Prostate gland (tissue), 2 donors: Measurements from ENCODE around the gene AQP5. TPM values are rescaled to one million over a fixed set of nuclear protein-coding genes. Genes with fewer than 3 reads are reported as not detected.

Source experiments
- DNase-seq: peaks from one replicate; pipeline ENCODE4 v3.0.0-alpha.2; 2019; ENCODE audit warnings: low spot score
- H3K27ac ChIP-seq, 2 donors: fragments of 200-600 bp; sonication (generic); 2 replicates each; pipeline ENCODE4 v1.5.1; 2017 to 2019
- H3K27me3 ChIP-seq: fragments of 200-600 bp; sonication (generic); replicated peaks from 2 replicates; pipeline ENCODE4 v1.5.1; 2019; ENCODE audit not compliant: insufficient read depth
- H3K36me3 ChIP-seq, 2 donors: fragments of 200-600 bp; sonication (generic); 1 replicate in 1 of 2; 2 replicates in 1 of 2; pipeline versions ENCODE4 v1.5.1 to v1.8.1; 2017 to 2019
- H3K4me1 ChIP-seq: fragments of 200-600 bp; sonication (generic); replicated peaks from 2 replicates; pipeline ENCODE4 v1.5.1; 2019
- H3K4me3 ChIP-seq, 2 donors: fragments of 200-600 bp; sonication (generic); 2 replicates each; pipeline ENCODE4 v1.5.1; 2017 to 2019
- H3K9me3 ChIP-seq: fragments of 200-600 bp; sonication (generic); 2 replicates; pipeline ENCODE4 v1.5.1; 2017
- CTCF ChIP-seq, 4 experiments: fragments of 200-600 bp in 2 of 4; fragments of 450-650 bp in 2 of 4; sonication (generic) in 2 of 4; IDR thresholded peaks; 1 replicate in 3 of 4; 2 replicates in 1 of 4; pipeline ENCODE4 v1.5.1; 2016 to 2019; ENCODE audit warnings: antibody characterized with exemption in 4 of 4, mild to moderate bottlenecking in 2 of 4, moderate library complexity in 2 of 4
- POLR2A ChIP-seq: fragments of 450-650 bp; IDR thresholded peaks from one replicate; pipeline ENCODE4 v1.6.1; 2016; ENCODE audit warnings: antibody characterized with exemption, mild to moderate bottlenecking
- POLR2AphosphoS5 ChIP-seq: sonication (generic); formaldehyde crosslinking; IDR thresholded peaks from one replicate; pipeline ENCODE4 v1.6.1; 2017; ENCODE audit warnings: antibody characterized with exemption
- WGBS: methylation state at CpG from one replicate; pipeline ENCODE4 v1.1.5; 2018; 5-methylcytosine and 5-hydroxymethylcytosine counted together
- intact Hi-C: fragments of 100-400 bp; cut with DNase I; formaldehyde crosslinking; loops from one replicate; pipeline ENCODE4 v1.14.2; 2022
- total RNA-seq, 2 donors: library from RNA; depleted of rRNA; stranded (reverse); fragments of >200 nt; gene quantifications; one replicate each; pipeline ENCODE4 v1.1.0, GENCODE V29; 2016

Gene AQP5
- total RNA-seq, 2 donors from 2014 or later: 3.4 to 25.8 TPM

- H3K36me3 ChIP-seq: no peaks in the 10 kb centered on the region
- intact Hi-C loops: no loop called here
- 82% methylated on average over 1 of the region's 1 CpG for WGBS
- DNase-seq: no peak
- no peak for TF ChIP-seq POLR2AphosphoS5
- no peak for TF ChIP-seq POLR2A
- no peak for TF ChIP-seq CTCF (IDR thresholded peaks at IDR 0.05)
- H3K27ac ChIP-seq: no peak overlapping the region
- H3K4me1 ChIP-seq: no peaks in the 10 kb centered on the region
- no peak overlapping the region for H3K4me3 ChIP-seq
- H3K9me3 ChIP-seq: no peaks in the 10 kb centered on the region
- H3K27me3 ChIP-seq: no peaks in the 10 kb centered on the region
Observed at GRCh38 chr12:49952391-49953055, 9.1 kb upstream of the AQP5 start.

GRCh38 chr12:49953151-49953550 lies 8.5 kb upstream of the AQP5 start:
- no peaks in the 10 kb centered on the region for H3K4me1 ChIP-seq
- no peaks in the 10 kb centered on the region for H3K9me3 ChIP-seq
- H3K27ac ChIP-seq: no peak overlapping the region
- H3K36me3 ChIP-seq: no peaks in the 10 kb centered on the region
- DNase-seq: no peak
- 97% methylated on average over 4 of the region's 4 CpGs for WGBS
- TF ChIP-seq POLR2A (no peak), POLR2AphosphoS5 (no peak), CTCF (IDR thresholded peaks at IDR 0.05) (no peak)
- H3K27me3 ChIP-seq: no peaks in the 10 kb centered on the region
- intact Hi-C loops: no loop called here
- no peak overlapping the region for H3K4me3 ChIP-seq

- no peak for TF ChIP-seq CTCF (IDR thresholded peaks at IDR 0.05)
- no peak for TF ChIP-seq POLR2A
- no peak for TF ChIP-seq POLR2AphosphoS5
- intact Hi-C loops: no loop called here
- Histone ChIP-seq H3K4me1 (no peaks in the 10 kb centered on the region), H3K36me3 (no peaks in the 10 kb centered on the region), H3K27ac (no peak overlapping the region), H3K9me3 (no peaks in the 10 kb centered on the region), H3K27me3 (no peaks in the 10 kb centered on the region), H3K4me3 (no peak overlapping the region)
- 86% methylated on average over 21 of the region's 21 CpGs for WGBS
- DNase-seq: no peak
Observed at GRCh38 chr12:49953961-49954846, 7.5 kb upstream of the AQP5 start.

GRCh38 chr12:49954863-49955830 lies 6.5 kb upstream of the AQP5 start:
- Histone ChIP-seq H3K4me3 (no peak overlapping the region), H3K9me3 (no peaks in the 10 kb centered on the region), H3K27me3 (no peaks in the 10 kb centered on the region), H3K36me3 (no peaks in the 10 kb centered on the region), H3K27ac (no peak overlapping the region), H3K4me1 (peaks cover 3% of the 10 kb centered on the region)
- intact Hi-C loops: no loop called here
- no peak for TF ChIP-seq POLR2A
- TF ChIP-seq CTCF (IDR thresholded peaks at IDR 0.05): no peak
- no peak for TF ChIP-seq POLR2AphosphoS5
- DNase-seq: no peak
- 64% methylated on average over 50 of the region's 53 CpGs for WGBS
